ENCODE measurements around the gene DGKH. TPM values are rescaled to one million over a fixed set of nuclear protein-coding genes. Genes with fewer than 3 reads are reported as not detected.

The DGKH gene
- total RNA-seq, 1 experiment from 2014 or later, result 9.2 TPM

- TF ChIP-seq ELF1 (IDR thresholded peaks at IDR 0.05; ENCODE audit: borderline replicate concordance, low read depth) (no peak), SRF (IDR thresholded peaks at IDR 0.05; ENCODE audit: low read depth) (no peak)
Measured at GRCh38 chr13:42040730-42041010, 7.8 kb upstream of the DGKH start (continued).

GRCh38 chr13:42041011-42041683, 7.3 kb upstream of the DGKH start:
- Histone ChIP-seq H3K4me3 (replicated peaks in 1 of 2; ENCODE audit: low read depth in 1 of 2, low read length in 2 of 2) (peak overlapping the region; percentile 62 to 65), H3K9ac (ENCODE audit: low read length) (peak overlapping the region; percentile 68), H3K27ac (ENCODE audit: low read depth, low read length) (peak overlapping the region; percentile 57), H4K20me1 (ENCODE audit: insufficient read depth) (no peaks in the 10 kb centered on the region), H3K27me3 (ENCODE audit: insufficient read depth, low read length) (no peaks in the 10 kb centered on the region), H3K36me3 (ENCODE audit: control insufficient read depth in 1 of 2, insufficient read depth in 2 of 2, low read length in 2 of 2) (no peaks in the 10 kb centered on the region), H3K79me2 (ENCODE audit: insufficient read depth, low read length) (peaks cover 8% of the 10 kb centered on the region), H2AFZ (ENCODE audit: low read depth, low read length, poor library complexity, severe bottlenecking) (no peak overlapping the region), H3K9me2 (ENCODE audit: insufficient read depth) (no peaks in the 10 kb centered on the region), H3K4me2 (ENCODE audit: low read length) (peak overlapping the region; percentile 91), H3K4me1 (ENCODE audit: control insufficient read depth in 1 of 2, insufficient read depth in 2 of 2, low read length in 2 of 2) (peaks cover 6 to 20% of the 10 kb centered on the region in 2 experiments; a peak in 3 of 4 replicates), H3K9me3 (ENCODE audit: control insufficient read depth in 1 of 2, insufficient read depth in 1 of 2, low read depth in 1 of 2, low read length in 2 of 2) (peaks cover 0 to 1% of the 10 kb centered on the region in 2 experiments; a peak in 1 of 4 replicates)
- ATAC-seq, result peak; percentile 68
- ChIA-PET CTCF (no interaction called here), POLR2A (no interaction called here), RAD21 (ENCODE audit: low non-redundant PET in 1 of 2, low total read pairs in 2 of 2, uncharacterized antibody in 2 of 2, unreplicated experiment in 2 of 2) (interaction anchor here in 1 of 2 experiments (0.7 kb wide), 1 partner anchor 391 kb away, joined by 3 read pairs; no protein-coding TSS in a partner anchor)
- intact Hi-C loops (cut with micrococcal nuclease), result no loop called here
- TF ChIP-seq POLR2A (IDR thresholded peaks at IDR 0.05; ENCODE audit: borderline replicate concordance, extremely low read depth, insufficient read depth, insufficient read length), result no peak
- TF ChIP-seq EZH2 (IDR thresholded peaks at IDR 0.05), result no peak
- no peak for TF ChIP-seq ZNF274 (IDR thresholded peaks at IDR 0.05; ENCODE audit: low read depth, low read length)
- no TSS peak for BruUV-seq (replicated peaks)
- DNase-seq (ENCODE audit: low read depth, low spot score), result peak; percentile 38

GRCh38 chr13:42041684-42042035, 6.8 kb upstream of the DGKH start:
- Histone ChIP-seq H3K79me2 (ENCODE audit: insufficient read depth, low read length) (peaks cover 8% of the 10 kb centered on the region), H3K9ac (ENCODE audit: low read length) (peak overlapping the region; percentile 68), H2AFZ (ENCODE audit: low read depth, low read length, poor library complexity, severe bottlenecking) (no peak overlapping the region), H3K27ac (ENCODE audit: low read depth, low read length) (no peak overlapping the region; the same call in 1 of the 2 replicates), H4K20me1 (ENCODE audit: insufficient read depth) (no peaks in the 10 kb centered on the region), H3K27me3 (ENCODE audit: insufficient read depth, low read length) (no peaks in the 10 kb centered on the region), H3K36me3 (ENCODE audit: control insufficient read depth in 1 of 2, insufficient read depth in 2 of 2, low read length in 2 of 2) (no peaks in the 10 kb centered on the region), H3K9me2 (ENCODE audit: insufficient read depth) (no peaks in the 10 kb centered on the region), H3K9me3 (ENCODE audit: control insufficient read depth in 1 of 2, insufficient read depth in 1 of 2, low read depth in 1 of 2, low read length in 2 of 2) (no peaks in the 10 kb centered on the region; a peak in 1 of 4 replicates), H3K4me1 (ENCODE audit: control insufficient read depth in 1 of 2, insufficient read depth in 2 of 2, low read length in 2 of 2) (peaks cover 6 to 22% of the 10 kb centered on the region in 2 experiments; a peak in 3 of 4 replicates), H3K4me2 (ENCODE audit: low read length) (peak overlapping the region; percentile 91), H3K4me3 (replicated peaks in 1 of 2; ENCODE audit: low read depth in 1 of 2, low read length in 2 of 2) (peak overlapping the region; percentile 62 to 65)
- RAD21 ChIA-PET (ENCODE audit: low non-redundant PET in 1 of 2, low total read pairs in 2 of 2, uncharacterized antibody in 2 of 2, unreplicated experiment in 2 of 2), result no interaction called here
- DNase-seq (ENCODE audit: low read depth, low spot score) (no peak), ATAC-seq (peak; percentile 28; the same call in 1 of the 2 replicates)
- no TSS peak for BruUV-seq (replicated peaks)
- POLR2A ChIA-PET, result no interaction called here
- intact Hi-C loops (cut with micrococcal nuclease), result no loop called here
- TF ChIP-seq CTCF (IDR thresholded peaks at IDR 0.05 in 2 of 3, conservative IDR thresholded peaks at IDR 0.05 in 1 of 3; ENCODE audit: borderline replicate concordance in 1 of 3, insufficient read depth in 1 of 3, low read depth in 2 of 3, low read length in 2 of 3) (peak in 1 of 3 experiments; percentile 16; a peak in 1 of 6 replicates), POLR2AphosphoS5 (IDR thresholded peaks at IDR 0.05; ENCODE audit: low read depth, low read length) (no peak)
- CTCF ChIA-PET, result no interaction called here

Data from HCT116 (cell line).